HepG2 (cell line): ENCODE results near the gene MRPS17. TPM values are rescaled to one million over a fixed set of nuclear protein-coding genes. Genes with fewer than 3 reads are reported as not detected.
A peak's percentile ranks its signal among the peaks of the same experiment; 100 is the strongest.
"Not testable (repeated sequence)": the region's sequence is repeated elsewhere in the genome, so short reads cannot be mapped to it uniquely, and the experiment has no call there.

Experiments
- ATAC-seq: fragments of 200-7000 bp; cut with Tn5 transposase; 3 replicates; pipeline ENCODE4 v1.9.1; 2020; ENCODE audit warnings: mild to moderate bottlenecking, moderate library complexity
- BruUV-seq: library from RNA; stranded (reverse); fragments of 400-500 nt; replicated peaks from 2 replicates; lab custom pipeline; 2021; lab: Mats Ljungman, UMichigan
- CTCF ChIA-PET: fragments of 300-600 bp; formaldehyde crosslinking; extraction: SDS; loops from one replicate; lab custom pipeline; 2021; ENCODE audit warnings: low total read pairs, inconsistent platforms, low intra/inter-chr PET ratio; lab: Yijun Ruan, JAX
- POLR2A ChIA-PET: fragments of 350-600 bp; sonication (Branson Sonifier 250); formaldehyde crosslinking; loops from one replicate; lab custom pipeline; 2020; ENCODE audit warnings: antibody characterized with exemption, inconsistent platforms; lab: Yijun Ruan, JAX
- DNase-seq: peaks from one replicate; pipeline ENCODE4 v3.0.0-alpha.2; 2015; ENCODE audit warnings: low spot score
- FAIRE-seq: peaks from 3 replicates; lab custom pipeline; 2011; peaks lifted over from hg19 to GRCh38; lab: Jason Lieb, UNC
- H2AFZ ChIP-seq: one replicate; pipeline ENCODE4 v1.6.1; 2011; ENCODE audit warnings: low read length, inconsistent platforms
- H3K27ac ChIP-seq: fragments of 300-600 bp; 3 replicates; pipeline ENCODE4 v1.8.0; 2011; ENCODE audit warnings: mixed run types, mild to moderate bottlenecking, mixed read lengths, low read length, inconsistent platforms; ENCODE audit not compliant: insufficient read depth; ENCODE audit errors: extremely low read length
- H3K27me3 ChIP-seq, 2 experiments: fragments of 200-600 bp in 1 of 2; 2 replicates in 1 of 2; 3 replicates in 1 of 2; pipeline versions ENCODE4 v1.6.0 to v1.8.0; 2011; ENCODE audit warnings: low read length in 2 of 2, mild to moderate bottlenecking in 2 of 2, moderate library complexity in 2 of 2, inconsistent platforms in 1 of 2; ENCODE audit not compliant: insufficient read depth in 2 of 2, control insufficient read depth in 1 of 2
- H3K36me3 ChIP-seq, 2 experiments: fragments of 200-600 bp in 1 of 2; replicated peaks in 1 of 2; 2 replicates in 1 of 2; 3 replicates in 1 of 2; pipeline versions ENCODE4 v1.5.1 to v1.8.0; 2011; ENCODE audit warnings: low read length in 2 of 2, inconsistent platforms in 1 of 2; ENCODE audit not compliant: insufficient read depth in 2 of 2, control insufficient read depth in 1 of 2
- H3K4me1 ChIP-seq: 2 replicates; pipeline ENCODE4 v1.5.1; 2012; ENCODE audit warnings: low read length, inconsistent platforms; ENCODE audit not compliant: insufficient read depth
- H3K4me2 ChIP-seq: 2 replicates; pipeline ENCODE4 v1.6.0; 2011; ENCODE audit warnings: low read depth, low read length, inconsistent platforms
- H3K4me3 ChIP-seq, 3 experiments: fragments of 200-600 bp in 1 of 3; sonication (generic), shearing (Covaris generic) in 1 of 3; replicated peaks in 1 of 3; 2 replicates each; pipeline ENCODE4 v1.5.1; 2011 to 2016; ENCODE audit warnings: low read length in 3 of 3, inconsistent platforms in 2 of 3, low read depth in 2 of 3, mild to moderate bottlenecking in 2 of 3, control low read depth in 1 of 3, mixed read lengths in 1 of 3; ENCODE audit not compliant: insufficient read depth in 1 of 3
- H3K79me2 ChIP-seq: one replicate; pipeline ENCODE4 v1.6.1; 2011; ENCODE audit warnings: low read length, inconsistent platforms; ENCODE audit not compliant: insufficient read depth
- H3K9ac ChIP-seq: 2 replicates; pipeline ENCODE4 v1.6.0; 2011; ENCODE audit warnings: mild to moderate bottlenecking, low read depth, low read length, inconsistent platforms; ENCODE audit not compliant: insufficient read depth
- H3K9me3 ChIP-seq: 2 replicates; pipeline ENCODE4 v1.5.1; 2012; ENCODE audit warnings: mild to moderate bottlenecking, low read length
- H4K20me1 ChIP-seq: 2 replicates; pipeline ENCODE4 v1.6.0; 2011; ENCODE audit warnings: inconsistent platforms, mild to moderate bottlenecking, low read length, moderate library complexity; ENCODE audit not compliant: insufficient read depth
- HOXA7 ChIP-seq: sonication (generic); formaldehyde crosslinking; IDR thresholded peaks from 2 replicates; pipeline ENCODE4 v1.8.1; 2022; ENCODE audit warnings: mild to moderate bottlenecking, missing genetic modification reagents, moderate library complexity
- JUNB ChIP-seq: sonication (generic); formaldehyde crosslinking; IDR thresholded peaks from 2 replicates; pipeline ENCODE4 v1.8.0; 2022; ENCODE audit warnings: missing genetic modification reagents, mild to moderate bottlenecking, borderline replicate concordance
- KDM1A ChIP-seq: IDR thresholded peaks from 2 replicates; pipeline ENCODE4 v1.6.1; 2016; ENCODE audit warnings: missing compliant biosample characterization
- NFAT5 ChIP-seq: sonication (generic); formaldehyde crosslinking; IDR thresholded peaks from 2 replicates; pipeline ENCODE4 v1.4.0; 2020; ENCODE audit warnings: missing genetic modification reagents
- ZMYM3 ChIP-seq: sonication (generic); formaldehyde crosslinking; IDR thresholded peaks from 2 replicates; pipeline ENCODE4 v1.5.1; 2020; ENCODE audit warnings: mild to moderate bottlenecking, missing genetic modification reagents
- ZNF609 ChIP-seq: sonication (generic); formaldehyde crosslinking; IDR thresholded peaks from 2 replicates; pipeline ENCODE4 v1.4.0; 2020; ENCODE audit warnings: mild to moderate bottlenecking, missing genetic modification reagents, borderline replicate concordance
- ZNF737 ChIP-seq: sonication (generic); formaldehyde crosslinking; IDR thresholded peaks from 2 replicates; pipeline ENCODE4 v1.5.0; 2020; ENCODE audit warnings: missing genetic modification reagents, mild to moderate bottlenecking, borderline replicate concordance
- ZNF777 ChIP-seq: sonication (generic); formaldehyde crosslinking; IDR thresholded peaks from 2 replicates; pipeline ENCODE4 v1.4.0; 2020; ENCODE audit warnings: missing genetic modification reagents
- WGBS: methylation state at CpG from one replicate; pipeline ENCODE4 v1.1.6; 2017; ENCODE audit warnings: low lambda C conversion rate; 5-methylcytosine and 5-hydroxymethylcytosine counted together
- in situ Hi-C: cut with HindIII; loops from 2 replicates; pipeline ENCODE4 v1.10.0; 2017; ENCODE audit warnings: low pct_unique_long_range_greater_than_20kb; ENCODE audit not compliant: extremely low pct_ligation_motif_present
- intact Hi-C: fragments of 100-400 bp; cut with micrococcal nuclease; formaldehyde crosslinking; loops from one replicate; pipeline ENCODE4 v1.10.0; 2022; ENCODE audit not compliant: unreplicated experiment
- polyA plus RNA-seq, 8 experiments: library from polyadenylated mRNA; depleted of rRNA in 3 of 8; stranded (reverse) in 7 of 8; unstranded in 1 of 8; fragments of >200 nt; fragmentation: Illumina TruSeq in 4 of 8; extraction: Trizol in 4 of 8; gene quantifications; 2 replicates each; pipeline versions ENCODE4 v1.2.1 to v1.2.3, GENCODE V29; 2011 to 2016; ENCODE audit warnings: low read depth in 4 of 8, missing spikeins in 1 of 8, mixed read lengths in 1 of 8; ENCODE audit not compliant: insufficient read depth in 1 of 8
- total RNA-seq, 5 experiments: library from RNA; depleted of rRNA; stranded (reverse); fragments of >200 nt; fragmentation: Illumina TruSeq; extraction: Trizol; gene quantifications; 2 replicates each; pipeline ENCODE4 v1.2.3, GENCODE V29; 2016; ENCODE audit warnings: low read depth in 1 of 5
- TF ChIP-seq, protein P1 (sequence below): IDR thresholded peaks from 2 replicates; pipeline ENCODE4 v1.6.1; 2018; ENCODE audit warnings: missing genetic modification reagents, mild to moderate bottlenecking, missing compliant biosample characterization

Gene MRPS17
- total and polyA plus RNA-seq, 2 of the 13 experiments (the other 11 are each of a cell fraction or from before 2014, with no cell fraction given), result 14.9 to 31.3 TPM

GRCh38 chr7:55946545-55946944 lies 5.1 kb upstream of the MRPS17 start (continued):
- TF ChIP-seq, protein P1, sequence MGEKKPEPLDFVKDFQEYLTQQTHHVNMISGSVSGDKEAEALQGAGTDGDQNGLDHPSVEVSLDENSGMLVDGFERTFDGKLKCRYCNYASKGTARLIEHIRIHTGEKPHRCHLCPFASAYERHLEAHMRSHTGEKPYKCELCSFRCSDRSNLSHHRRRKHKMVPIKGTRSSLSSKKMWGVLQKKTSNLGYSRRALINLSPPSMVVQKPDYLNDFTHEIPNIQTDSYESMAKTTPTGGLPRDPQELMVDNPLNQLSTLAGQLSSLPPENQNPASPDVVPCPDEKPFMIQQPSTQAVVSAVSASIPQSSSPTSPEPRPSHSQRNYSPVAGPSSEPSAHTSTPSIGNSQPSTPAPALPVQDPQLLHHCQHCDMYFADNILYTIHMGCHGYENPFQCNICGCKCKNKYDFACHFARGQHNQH (CRISPR knock-in tag), result no peak
- TF ChIP-seq ZNF609 (CRISPR knock-in tag), result no peak
- TF ChIP-seq, all 625 proteins: peak for 0

GRCh38 chr7:55952352-55952671 lies 635 bp downstream of the MRPS17 start:
- BruUV-seq, H3K9me3 ChIP-seq, DNase-seq, CTCF ChIA-PET, POLR2A ChIA-PET: not testable (repeated sequence)
- peak overlapping the region; percentile 79 to 99 (median 84) for H3K4me3 ChIP-seq
- peaks cover 1 to 17% of the 10 kb centered on the region in 2 experiments; a peak in 2 of 5 replicates for H3K36me3 ChIP-seq
- WGBS, result 28% methylated on average over 18 of the region's 19 CpGs
- in situ Hi-C loops, result loop anchor here (25.0 kb wide), 2 partner anchors 190 to 315 kb away; no protein-coding TSS in a partner anchor
- peak overlapping the region; percentile 66 for H3K4me2 ChIP-seq
- H3K4me1 ChIP-seq, result peaks cover 39% of the 10 kb centered on the region
- TF ChIP-seq NFAT5 (CRISPR knock-in tag) (0 out of 2 replicates have a peak, but pooled peaks have one; percentile 12), KDM1A (CRISPR knock-in tag) (peak; percentile 88), ZNF777 (CRISPR knock-in tag) (peak; percentile 26; the same call in 1 of the 2 replicates), ZMYM3 (CRISPR knock-in tag) (peak; percentile 59; the same call in 1 of the 2 replicates), JUNB (peak; percentile 44; the same call in 1 of the 2 replicates), HOXA7 (0 out of 2 replicates have a peak, but pooled peaks have one; percentile 77), ZNF737 (CRISPR knock-in tag) (0 out of 2 replicates have a peak, but pooled peaks have one; percentile 15)
- TF ChIP-seq, all 625 proteins: peak for 7; not testable (repeated sequence) for 618
- Histone ChIP-seq H3K27ac (peak overlapping the region; percentile 68), H3K9ac (peak overlapping the region; percentile 86), H3K79me2 (peaks cover 19% of the 10 kb centered on the region)
- H3K27me3 ChIP-seq, ATAC-seq, H2AFZ ChIP-seq, H4K20me1 ChIP-seq, intact Hi-C loops, FAIRE-seq: not testable (repeated sequence)
